ENCODE results near the gene PFDN5. TPM values are rescaled to one million over a fixed set of nuclear protein-coding genes. Genes with fewer than 3 reads are reported as not detected.

PFDN5 gene
- total RNA-seq, 4 donors from 2014 or later: 656 to 1,200 (median 763) TPM

DNA sequence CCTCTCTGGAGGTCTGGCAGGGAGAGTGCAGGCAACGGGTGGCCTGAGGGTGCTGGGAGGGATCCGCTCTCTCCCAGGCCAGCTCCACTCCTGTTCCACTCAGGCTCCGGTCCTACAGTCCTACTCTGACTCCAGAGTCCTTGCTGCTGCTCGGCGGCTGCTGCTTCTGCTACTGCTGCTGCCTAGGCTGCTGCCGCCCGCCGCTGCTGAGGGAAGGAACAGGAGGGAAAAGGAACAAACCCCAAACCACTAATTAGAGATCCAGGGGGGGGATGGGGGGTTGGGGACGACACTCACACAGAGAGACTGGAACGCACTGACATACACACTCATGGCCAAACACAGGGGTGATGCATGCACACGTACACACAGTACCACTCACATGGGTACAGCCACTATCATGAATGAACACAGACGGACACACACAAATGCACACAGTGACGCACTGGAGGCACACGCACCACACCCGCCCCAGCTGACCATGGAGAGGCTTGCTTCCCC lies 40.9 kb downstream of the PFDN5 start, which contains the start of gene SP7:
TSS of gene SP7 (minus strand) at position 174 of the 501 bp plus-strand sequence. CDS start 708 bp downstream, outside the sequence.
- Histone ChIP-seq H3K4me3 (replicated peaks in 1 of 3) (no peak within 1 kb of the TSS), H3K27ac (no peak within 1 kb of the TSS), H3K4me1 (no peaks in the 10 kb centered on the region), H3K36me3 (no peaks in the 10 kb centered on the region), H3K27me3 (no peaks in the 10 kb centered on the region), H3K9me3 (no peaks in the 10 kb centered on the region)
- WGBS, 2 donors: 38 to 49% methylated on average over 11 to 13 of the region's 15 CpGs
- no peak for DNase-seq
- intact Hi-C loops (cut with DNase I): no loop called here
- TF ChIP-seq, protein P1, sequence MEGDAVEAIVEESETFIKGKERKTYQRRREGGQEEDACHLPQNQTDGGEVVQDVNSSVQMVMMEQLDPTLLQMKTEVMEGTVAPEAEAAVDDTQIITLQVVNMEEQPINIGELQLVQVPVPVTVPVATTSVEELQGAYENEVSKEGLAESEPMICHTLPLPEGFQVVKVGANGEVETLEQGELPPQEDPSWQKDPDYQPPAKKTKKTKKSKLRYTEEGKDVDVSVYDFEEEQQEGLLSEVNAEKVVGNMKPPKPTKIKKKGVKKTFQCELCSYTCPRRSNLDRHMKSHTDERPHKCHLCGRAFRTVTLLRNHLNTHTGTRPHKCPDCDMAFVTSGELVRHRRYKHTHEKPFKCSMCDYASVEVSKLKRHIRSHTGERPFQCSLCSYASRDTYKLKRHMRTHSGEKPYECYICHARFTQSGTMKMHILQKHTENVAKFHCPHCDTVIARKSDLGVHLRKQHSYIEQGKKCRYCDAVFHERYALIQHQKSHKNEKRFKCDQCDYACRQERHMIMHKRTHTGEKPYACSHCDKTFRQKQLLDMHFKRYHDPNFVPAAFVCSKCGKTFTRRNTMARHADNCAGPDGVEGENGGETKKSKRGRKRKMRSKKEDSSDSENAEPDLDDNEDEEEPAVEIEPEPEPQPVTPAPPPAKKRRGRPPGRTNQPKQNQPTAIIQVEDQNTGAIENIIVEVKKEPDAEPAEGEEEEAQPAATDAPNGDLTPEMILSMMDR (IDR thresholded peaks at IDR 0.05): no peak
- no peak for TF ChIP-seq POLR2A (IDR thresholded peaks at IDR 0.05)

DNA sequence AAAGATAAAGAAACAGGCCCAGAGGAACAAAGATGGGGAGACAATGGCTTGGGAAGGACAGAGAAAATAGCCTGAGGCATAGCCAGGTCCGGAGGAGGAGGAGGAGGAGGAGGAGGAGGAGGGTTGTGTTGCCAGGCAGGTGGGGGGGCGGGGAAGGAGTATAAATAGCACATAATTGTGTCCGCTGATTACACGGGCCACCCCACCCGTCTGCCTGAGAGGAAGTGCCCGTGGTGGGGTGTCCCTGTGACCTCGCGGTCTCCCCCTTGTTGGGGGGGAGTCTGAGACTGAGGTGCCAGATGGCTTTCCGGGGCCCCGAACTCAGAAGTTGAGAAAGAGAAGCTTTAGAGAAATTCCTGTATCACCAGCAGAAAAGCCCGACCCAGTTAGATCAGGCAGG lies 42.7 kb downstream of the PFDN5 start:
- no peak for DNase-seq
- H3K36me3 ChIP-seq: no peaks in the 10 kb centered on the region
- H3K4me1 ChIP-seq: no peaks in the 10 kb centered on the region
- no peak overlapping the region for H3K4me3 ChIP-seq (replicated peaks in 1 of 3)
- H3K27ac ChIP-seq: no peak overlapping the region
- 35 to 40% methylated on average over 11 of the region's 11 CpGs for WGBS, 2 donors
- H3K9me3 ChIP-seq: no peaks in the 10 kb centered on the region
- no peak for TF ChIP-seq POLR2A (IDR thresholded peaks at IDR 0.05)
- H3K27me3 ChIP-seq: no peaks in the 10 kb centered on the region
- intact Hi-C loops (cut with DNase I): no loop called here

DNA sequence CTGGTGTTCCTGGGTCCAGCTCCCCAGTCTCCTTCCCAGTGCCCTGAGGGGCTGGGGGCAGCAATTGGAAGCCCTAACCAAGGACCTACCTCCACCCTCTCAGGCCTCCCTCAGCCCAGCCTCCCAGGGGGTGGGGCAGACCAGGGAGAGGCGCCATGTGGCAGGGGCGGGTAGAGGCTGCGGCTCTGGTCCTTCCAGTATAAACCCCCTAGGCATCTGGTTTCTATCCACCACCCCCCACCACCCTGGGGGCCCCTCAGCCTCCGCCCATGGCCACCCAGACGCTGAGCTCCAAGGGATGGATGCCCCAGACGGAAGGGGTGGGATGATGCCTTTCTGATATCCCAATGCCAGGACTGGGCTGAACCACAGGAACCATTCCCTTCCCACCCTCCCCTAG lies 43.6 kb downstream of the PFDN5 start:
- intact Hi-C loops (cut with DNase I): no loop called here
- H3K36me3 ChIP-seq: no peaks in the 10 kb centered on the region
- H3K27me3 ChIP-seq: no peaks in the 10 kb centered on the region

DNA sequence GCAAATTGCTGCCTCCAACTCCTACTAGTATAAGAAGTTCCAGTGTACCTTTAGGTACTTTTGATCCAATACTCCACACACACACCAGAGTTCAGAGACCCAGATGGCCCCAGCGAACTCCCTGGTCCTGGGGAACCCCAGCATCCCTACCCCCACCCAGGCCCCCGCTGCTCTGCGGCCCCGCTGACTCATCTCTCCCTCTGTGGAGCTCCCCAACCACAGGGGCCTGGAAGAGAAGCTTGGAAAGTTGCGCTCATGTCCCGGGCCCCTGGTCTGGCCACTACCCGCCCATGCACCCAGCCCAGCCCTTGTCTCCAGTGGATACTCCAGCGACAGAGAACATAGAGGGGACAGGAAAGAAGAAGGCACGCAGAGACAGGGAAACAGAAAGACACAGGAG lies 45.1 kb downstream of the PFDN5 start:
- no peak overlapping the region for H3K27ac ChIP-seq
- TF ChIP-seq, protein P1 (IDR thresholded peaks at IDR 0.05): no peak
- TF ChIP-seq POLR2A (IDR thresholded peaks at IDR 0.05): no peak
- no peaks in the 10 kb centered on the region for H3K36me3 ChIP-seq
- no peaks in the 10 kb centered on the region for H3K27me3 ChIP-seq
- H3K4me1 ChIP-seq: peaks cover 3 to 9% of the 10 kb centered on the region in 2 donors
- DNase-seq: no peak
- no peaks in the 10 kb centered on the region for H3K9me3 ChIP-seq
- intact Hi-C loops (cut with DNase I): no loop called here
- H3K4me3 ChIP-seq (replicated peaks in 1 of 3): no peak overlapping the region
- 79 to 93% methylated on average over 9 of the region's 9 CpGs for WGBS, 2 donors

More for the DNA sequence above, 43.6 kb downstream of the PFDN5 start:
- Histone ChIP-seq H3K4me1 (no peaks in the 10 kb centered on the region), H3K4me3 (replicated peaks in 1 of 3) (no peak overlapping the region), H3K9me3 (no peaks in the 10 kb centered on the region), H3K27ac (no peak overlapping the region)
- no peak for TF ChIP-seq POLR2A (IDR thresholded peaks at IDR 0.05)
- TF ChIP-seq, protein P1 (IDR thresholded peaks at IDR 0.05): no peak
- DNase-seq: no peak
- WGBS, 2 donors: 52 to 68% methylated on average over 6 of the region's 6 CpGs

DNA sequence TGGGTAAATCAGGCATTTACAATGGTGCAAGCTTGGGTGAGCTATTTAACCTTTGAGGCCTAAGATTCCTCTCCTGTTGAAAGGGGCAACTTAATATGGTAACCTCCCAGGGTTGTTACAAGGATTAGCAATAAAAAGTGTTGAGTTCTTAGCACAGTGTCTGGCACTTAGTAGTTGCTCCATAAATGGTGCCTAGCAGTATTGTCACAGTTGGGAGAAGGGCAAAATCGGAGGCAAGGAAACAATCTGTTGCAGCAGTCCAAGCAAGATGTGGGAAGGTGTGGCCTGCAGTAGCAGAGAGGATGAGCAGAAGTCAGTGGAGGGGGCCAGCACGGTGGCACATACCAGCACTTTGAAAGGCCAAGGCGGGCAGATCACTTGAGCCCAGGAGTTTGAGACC lies 48.1 kb downstream of the PFDN5 start:
- Histone ChIP-seq H3K27me3 (no peaks in the 10 kb centered on the region), H3K36me3 (no peaks in the 10 kb centered on the region), H3K27ac (no peak overlapping the region), H3K9me3 (no peaks in the 10 kb centered on the region), H3K4me3 (replicated peaks in 1 of 3) (no peak overlapping the region), H3K4me1 (peaks cover 3 to 18% of the 10 kb centered on the region in 2 donors)
- TF ChIP-seq POLR2A (IDR thresholded peaks at IDR 0.05): no peak
- TF ChIP-seq, protein P1 (IDR thresholded peaks at IDR 0.05): no peak
- 63% methylated on average over 3 of the region's 3 CpGs for WGBS, 2 donors
- DNase-seq: no peak
- intact Hi-C loops (cut with DNase I): no loop called here
